Central memory CD4-positive, alpha-beta T cell (primary cell): ENCODE measurements around the gene AUTS2.

Experiments
- DNase-seq: peaks from one replicate; pipeline ENCODE4 v3.0.0; 2022

Gene AUTS2

GRCh38 chr7:69825113-69825972 lies 227.1 kb downstream of the AUTS2 start:
- no peak for DNase-seq

GRCh38 chr7:69826283-69826682 lies 228.0 kb downstream of the AUTS2 start:
- no peak for DNase-seq

- DNase-seq, result no peak
These were observed 228.9 kb downstream of the AUTS2 start for GRCh38 chr7:69827140-69827539.

- DNase-seq, result no peak
These were observed 229.3 kb downstream of the AUTS2 start for GRCh38 chr7:69827558-69827957.

- DNase-seq, result no peak
These were observed 234.1 kb downstream of the AUTS2 start for GRCh38 chr7:69832356-69832755.

- no peak for DNase-seq
These were observed 235.7 kb downstream of the AUTS2 start for GRCh38 chr7:69833964-69834363.

- no peak for DNase-seq
These were observed 238.4 kb downstream of the AUTS2 start for GRCh38 chr7:69836702-69837101.

GRCh38 chr7:69837387-69838068 lies 239.3 kb downstream of the AUTS2 start:
- DNase-seq, result no peak

- DNase-seq, result no peak
These were observed 241.5 kb downstream of the AUTS2 start for GRCh38 chr7:69839782-69840181.

- no peak for DNase-seq
These were observed 242.0 kb downstream of the AUTS2 start for GRCh38 chr7:69840248-69840647.

GRCh38 chr7:69843653-69844052 lies 245.4 kb downstream of the AUTS2 start:
- DNase-seq, result no peak

- no peak for DNase-seq
These were observed 246.1 kb downstream of the AUTS2 start for GRCh38 chr7:69844264-69844868.

- no peak for DNase-seq
These were observed 247.6 kb downstream of the AUTS2 start for GRCh38 chr7:69845721-69846495.

GRCh38 chr7:69847921-69848612 lies 249.8 kb downstream of the AUTS2 start:
- DNase-seq, result no peak

GRCh38 chr7:69849268-69849667 lies 251.0 kb downstream of the AUTS2 start:
- DNase-seq, result no peak

- DNase-seq, result no peak
These were observed 258.7 kb downstream of the AUTS2 start for GRCh38 chr7:69857014-69857413.

GRCh38 chr7:69858471-69858870 lies 260.2 kb downstream of the AUTS2 start:
- no peak for DNase-seq

GRCh38 chr7:69859342-69859741 lies 261.1 kb downstream of the AUTS2 start:
- DNase-seq, result no peak

- no peak for DNase-seq
These were observed 262.2 kb downstream of the AUTS2 start for GRCh38 chr7:69860486-69860885.

- no peak for DNase-seq
These were observed 262.8 kb downstream of the AUTS2 start for GRCh38 chr7:69860941-69861622.

GRCh38 chr7:69862413-69863064 lies 264.3 kb downstream of the AUTS2 start:
- DNase-seq, result no peak
